GM12878 (cell line): ENCODE measurements around the gene SYNGR2.

Source experiments
- CHD4 ChIP-seq: fragments of 200-600 bp; sonication (generic); IDR thresholded peaks from 2 replicates; pipeline ENCODE4 v1.6.1; 2016; ENCODE audit warnings: mild to moderate bottlenecking
- CREM ChIP-seq: IDR thresholded peaks from 2 replicates; pipeline ENCODE4 v1.6.1; 2014; ENCODE audit warnings: antibody characterized with exemption, low read depth
- E2F4 ChIP-seq: IDR thresholded peaks from 2 replicates; pipeline ENCODE4 v1.6.1; 2012; ENCODE audit warnings: low read depth, low read length, improper control_type of control experiment
- EZH2 ChIP-seq: IDR thresholded peaks from 2 replicates; pipeline ENCODE4 v1.6.1; 2012; ENCODE audit warnings: low read depth, mild to moderate bottlenecking, control low read depth, inconsistent platforms, low read length, borderline replicate concordance; ENCODE audit not compliant: control insufficient read depth
- MYC ChIP-seq: IDR thresholded peaks from 2 replicates; pipeline ENCODE4 v1.6.1; 2011; ENCODE audit warnings: mild to moderate bottlenecking, low read length, moderate library complexity, inconsistent platforms; ENCODE audit not compliant: insufficient read depth, insufficient replicate concordance, insufficient read length, severe bottlenecking
- ZBTB40 ChIP-seq: fragments of 450-650 bp; IDR thresholded peaks from 2 replicates; pipeline ENCODE4 v1.6.1; 2016; ENCODE audit warnings: mild to moderate bottlenecking, moderate library complexity, borderline replicate concordance
- TF ChIP-seq, protein P1 (sequence below): fragments of 450-650 bp; formaldehyde crosslinking; IDR thresholded peaks from 2 replicates; pipeline ENCODE4 v1.4.0; 2022; ENCODE audit warnings: mild to moderate bottlenecking, moderate library complexity
- TF ChIP-seq, protein P2 (sequence below): IDR thresholded peaks from 2 replicates; pipeline ENCODE4 v1.6.1; 2012; ENCODE audit warnings: low read depth, low read length, improper control_type of control experiment

DNA sequence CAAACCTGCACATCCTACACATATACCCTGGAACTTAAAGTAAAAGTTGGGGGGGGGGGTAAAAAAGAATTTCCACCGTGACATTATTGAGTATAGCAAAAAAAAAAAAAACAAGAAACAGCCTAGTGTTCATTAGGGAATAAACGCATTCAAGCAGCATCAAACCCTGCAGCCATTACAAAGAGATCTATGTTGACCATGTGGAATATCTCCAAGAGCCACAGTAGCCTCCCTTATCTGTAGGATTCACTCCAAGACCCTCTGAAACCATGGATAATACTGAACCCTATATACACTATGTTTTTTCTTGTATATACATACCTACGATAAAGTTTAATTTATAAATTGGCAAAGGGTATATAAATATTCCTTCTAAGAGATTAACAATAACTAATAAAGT lies 40.1 kb downstream of the SYNGR2 start:
- TF ChIP-seq MYC (no peak), E2F4 (no peak), CHD4 (no peak), EZH2 (no peak), CREM (no peak), ZBTB40 (no peak)
- TF ChIP-seq, protein P1, sequence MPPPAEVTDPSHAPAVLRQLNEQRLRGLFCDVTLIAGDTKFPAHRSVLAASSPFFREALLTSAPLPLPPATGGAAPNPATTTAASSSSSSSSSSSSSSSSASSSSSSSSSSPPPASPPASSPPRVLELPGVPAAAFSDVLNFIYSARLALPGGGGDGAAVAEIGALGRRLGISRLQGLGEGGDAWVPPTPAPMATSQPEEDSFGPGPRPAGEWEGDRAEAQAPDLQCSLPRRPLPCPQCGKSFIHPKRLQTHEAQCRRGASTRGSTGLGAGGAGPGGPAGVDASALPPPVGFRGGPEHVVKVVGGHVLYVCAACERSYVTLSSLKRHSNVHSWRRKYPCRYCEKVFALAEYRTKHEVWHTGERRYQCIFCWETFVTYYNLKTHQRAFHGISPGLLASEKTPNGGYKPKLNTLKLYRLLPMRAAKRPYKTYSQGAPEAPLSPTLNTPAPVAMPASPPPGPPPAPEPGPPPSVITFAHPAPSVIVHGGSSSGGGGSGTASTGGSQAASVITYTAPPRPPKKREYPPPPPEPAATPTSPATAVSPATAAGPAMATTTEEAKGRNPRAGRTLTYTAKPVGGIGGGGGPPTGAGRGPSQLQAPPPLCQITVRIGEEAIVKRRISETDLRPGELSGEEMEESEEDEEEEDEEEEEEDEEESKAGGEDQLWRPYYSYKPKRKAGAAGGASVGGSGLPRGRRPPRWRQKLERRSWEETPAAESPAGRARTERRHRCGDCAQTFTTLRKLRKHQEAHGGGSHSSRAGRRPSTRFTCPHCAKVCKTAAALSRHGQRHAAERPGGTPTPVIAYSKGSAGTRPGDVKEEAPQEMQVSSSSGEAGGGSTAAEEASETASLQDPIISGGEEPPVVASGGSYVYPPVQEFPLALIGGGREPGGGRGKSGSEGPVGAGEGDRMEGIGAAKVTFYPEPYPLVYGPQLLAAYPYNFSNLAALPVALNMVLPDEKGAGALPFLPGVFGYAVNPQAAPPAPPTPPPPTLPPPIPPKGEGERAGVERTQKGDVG (CRISPR knock-in tag) = no peak
- TF ChIP-seq, protein P2, sequence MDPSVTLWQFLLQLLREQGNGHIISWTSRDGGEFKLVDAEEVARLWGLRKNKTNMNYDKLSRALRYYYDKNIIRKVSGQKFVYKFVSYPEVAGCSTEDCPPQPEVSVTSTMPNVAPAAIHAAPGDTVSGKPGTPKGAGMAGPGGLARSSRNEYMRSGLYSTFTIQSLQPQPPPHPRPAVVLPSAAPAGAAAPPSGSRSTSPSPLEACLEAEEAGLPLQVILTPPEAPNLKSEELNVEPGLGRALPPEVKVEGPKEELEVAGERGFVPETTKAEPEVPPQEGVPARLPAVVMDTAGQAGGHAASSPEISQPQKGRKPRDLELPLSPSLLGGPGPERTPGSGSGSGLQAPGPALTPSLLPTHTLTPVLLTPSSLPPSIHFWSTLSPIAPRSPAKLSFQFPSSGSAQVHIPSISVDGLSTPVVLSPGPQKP = no peak
